ENCODE results near the gene CENPK. TPM values are rescaled to one million over a fixed set of nuclear protein-coding genes. Genes with fewer than 3 reads are reported as not detected.
"Not testable (repeated sequence)": the region's sequence is repeated elsewhere in the genome, so short reads cannot be mapped to it uniquely, and the experiment has no call there.

CENPK gene, protein sequence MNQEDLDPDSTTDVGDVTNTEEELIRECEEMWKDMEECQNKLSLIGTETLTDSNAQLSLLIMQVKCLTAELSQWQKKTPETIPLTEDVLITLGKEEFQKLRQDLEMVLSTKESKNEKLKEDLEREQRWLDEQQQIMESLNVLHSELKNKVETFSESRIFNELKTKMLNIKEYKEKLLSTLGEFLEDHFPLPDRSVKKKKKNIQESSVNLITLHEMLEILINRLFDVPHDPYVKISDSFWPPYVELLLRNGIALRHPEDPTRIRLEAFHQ
- 23.3 to 26.2 TPM (median 25.3 TPM) in 3 replicates for total RNA-seq

DNA sequence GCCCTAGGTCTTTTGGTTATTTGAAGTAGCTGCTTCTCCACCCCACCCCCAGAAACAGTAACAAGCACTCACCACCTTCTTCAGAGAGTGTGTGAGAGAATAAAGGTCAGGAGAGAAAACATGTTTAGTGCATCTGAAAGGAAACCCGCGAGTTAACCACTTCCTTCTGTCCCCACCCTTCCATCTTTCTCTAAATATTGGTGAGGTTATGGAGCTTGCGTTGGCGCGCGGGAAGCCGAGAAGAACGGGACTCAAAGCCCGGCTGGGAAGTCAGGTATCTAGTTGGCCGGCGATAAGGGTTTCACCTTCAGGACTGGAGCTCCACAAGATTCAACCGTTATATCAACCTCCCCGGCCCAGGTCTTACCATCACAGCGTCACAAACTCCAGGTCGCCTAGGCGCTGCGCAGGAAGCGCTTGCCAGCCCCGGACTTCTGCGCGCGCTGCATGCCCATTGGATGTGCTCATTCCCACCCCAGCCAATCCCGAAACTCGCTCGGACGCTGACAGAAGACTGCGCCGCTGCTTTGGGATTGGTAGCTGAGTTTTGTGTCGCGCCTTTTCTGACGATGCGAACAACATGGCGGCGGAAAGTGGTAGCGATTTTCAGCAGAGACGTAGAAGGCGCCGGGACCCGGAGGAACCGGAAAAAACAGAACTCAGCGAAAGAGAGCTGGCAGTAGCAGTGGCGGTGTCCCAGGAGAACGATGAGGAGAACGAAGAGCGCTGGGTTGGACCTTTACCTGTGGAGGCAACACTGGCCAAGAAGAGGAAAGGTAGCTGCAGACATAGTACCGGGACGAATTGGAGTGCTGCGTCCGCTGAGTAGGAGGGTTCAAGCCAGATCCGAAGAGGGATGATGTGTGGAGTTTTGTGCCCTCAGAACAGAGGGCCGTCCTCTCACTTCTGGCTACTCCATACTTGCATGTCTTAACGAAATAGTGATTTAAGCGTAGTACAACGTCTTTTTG lies at the start of gene CENPK, which contains the start of gene PPWD1:
Gene CENPK, minus strand, starts transcription at position 438 of the 971 bp plus-strand sequence. CDS start 8,261 bp downstream, outside the sequence.
Gene PPWD1, plus strand, starts transcription at position 566 of the 971 bp plus-strand sequence. Its CDS starts 15 bp downstream, at position 581.
- DNase-seq (ENCODE audit: low spot score in 2 of 2, unreplicated experiment in 2 of 2), result peak; percentile 84 to 94
- Mint-ChIP-seq H3K27me3 (ENCODE audit: low read depth) (no peaks in the 10 kb centered on the region), H3K27ac (peak within 1 kb of the TSS; percentile 99), H3K9me3 (no peaks in the 10 kb centered on the region), H3K4me3 (peak within 1 kb of the TSS; percentile 94), H3K36me3 (no peaks in the 10 kb centered on the region), H3K4me1 (peaks cover 34% of the 10 kb centered on the region)
- no peak for TF ChIP-seq CTCF (IDR thresholded peaks at IDR 0.05; ENCODE audit: unreplicated experiment)

DNA sequence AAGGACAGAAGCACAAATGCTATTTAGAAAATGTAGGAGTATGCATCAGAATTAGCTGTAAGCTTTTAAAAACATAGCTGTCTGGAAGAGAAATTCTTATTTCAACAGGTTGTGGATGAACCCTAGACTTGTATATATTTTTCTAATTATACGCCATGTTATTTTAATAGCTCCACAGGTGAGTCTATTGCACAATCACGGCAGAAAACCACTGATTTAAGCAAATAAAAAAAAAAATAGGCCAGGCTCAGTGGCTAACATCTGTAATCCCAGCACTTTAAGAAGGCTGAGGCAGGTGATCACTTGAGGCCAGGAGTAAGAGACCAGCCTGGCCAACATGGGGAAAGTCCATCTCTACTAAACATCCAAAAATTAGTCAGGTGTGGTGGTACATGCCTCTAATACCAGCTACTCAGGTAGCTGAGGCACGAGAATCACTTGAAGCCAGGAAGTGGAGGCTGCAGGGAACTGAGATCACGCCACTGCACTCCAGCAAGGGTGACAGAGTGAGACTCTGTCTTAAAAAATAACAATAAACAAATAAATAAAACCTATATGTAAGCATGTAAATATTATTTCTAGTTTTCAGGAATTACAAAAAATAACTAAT lies 49.4 kb upstream of the CENPK start:
- TF ChIP-seq CTCF (IDR thresholded peaks at IDR 0.05; ENCODE audit: unreplicated experiment), result no peak
- peaks cover 4% of the 10 kb centered on the region for H3K4me1 Mint-ChIP-seq
- no peak for DNase-seq (ENCODE audit: low spot score in 2 of 2, unreplicated experiment in 2 of 2)
- H3K4me3 Mint-ChIP-seq, result no peak overlapping the region
- H3K36me3 Mint-ChIP-seq, result peaks cover 32% of the 10 kb centered on the region
- no peaks in the 10 kb centered on the region for H3K27me3 Mint-ChIP-seq (ENCODE audit: low read depth)
- no peaks in the 10 kb centered on the region for H3K9me3 Mint-ChIP-seq
- H3K27ac Mint-ChIP-seq, result peak overlapping the region; percentile 45

DNA sequence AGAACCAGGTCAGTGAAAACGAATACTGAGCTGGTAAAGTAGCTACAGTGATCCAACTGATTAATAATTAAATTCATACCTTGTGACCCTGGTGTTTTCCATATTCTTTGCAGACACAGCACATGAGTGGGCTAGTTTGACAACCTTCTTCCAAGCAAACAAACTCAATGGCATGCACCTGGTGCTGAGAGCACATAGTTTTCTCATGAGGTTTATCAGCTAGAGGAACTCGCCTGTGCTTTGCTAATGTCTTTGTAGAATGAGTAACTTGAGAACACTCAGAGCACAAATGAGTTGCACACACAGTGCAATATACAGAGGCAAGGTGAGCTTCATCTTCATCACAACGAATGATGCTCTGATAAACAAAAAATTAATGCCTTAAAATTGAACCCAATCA lies 48.6 kb upstream of the CENPK start:
- DNase-seq (ENCODE audit: low spot score in 2 of 2, unreplicated experiment in 2 of 2), result no peak
- Mint-ChIP-seq H3K4me1 (peaks cover 4% of the 10 kb centered on the region), H3K9me3 (no peaks in the 10 kb centered on the region), H3K36me3 (peaks cover 36% of the 10 kb centered on the region), H3K27me3 (ENCODE audit: low read depth) (no peaks in the 10 kb centered on the region), H3K27ac (peak overlapping the region; percentile 60), H3K4me3 (no peak overlapping the region)
- TF ChIP-seq CTCF (IDR thresholded peaks at IDR 0.05; ENCODE audit: unreplicated experiment), result no peak

DNA sequence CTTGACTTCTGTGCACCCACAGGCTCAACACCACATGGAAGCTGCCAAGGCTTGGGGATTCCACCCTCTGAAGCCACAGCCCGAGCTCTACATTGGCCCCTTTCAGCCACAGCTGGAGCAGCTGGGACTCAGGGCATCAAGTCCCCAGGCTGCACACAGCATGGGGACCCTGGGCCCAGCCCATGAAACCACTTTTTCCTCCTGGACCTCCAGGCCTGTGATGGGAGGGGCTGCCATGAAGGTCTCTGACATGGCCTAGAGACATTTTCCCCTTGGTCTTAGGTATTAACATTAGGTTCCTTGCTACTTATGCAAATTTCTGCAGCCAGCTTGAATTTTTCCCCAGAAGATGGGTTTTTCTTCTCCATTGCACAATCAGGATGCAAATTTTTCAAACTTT lies 38.8 kb upstream of the CENPK start:
- DNase-seq (ENCODE audit: low spot score in 2 of 2, unreplicated experiment in 2 of 2); H3K27me3 Mint-ChIP-seq (ENCODE audit: low read depth); H3K4me3 Mint-ChIP-seq; H3K27ac Mint-ChIP-seq; H3K4me1 Mint-ChIP-seq: not testable (repeated sequence)
- Mint-ChIP-seq H3K36me3 (peaks cover 75% of the 10 kb centered on the region), H3K9me3 (peaks cover 34% of the 10 kb centered on the region)

- H3K4me3 Mint-ChIP-seq, result no peak overlapping the region
- DNase-seq (ENCODE audit: low spot score in 2 of 2, unreplicated experiment in 2 of 2), result no peak
These were observed 25.7 kb upstream of the CENPK start for GRCh38 chr5:65588694-65589093.

More at GRCh38 chr5:65588694-65589093, 25.7 kb upstream of the CENPK start:
- H3K9me3 Mint-ChIP-seq, result no peaks in the 10 kb centered on the region
- no peak overlapping the region for H3K27ac Mint-ChIP-seq
- no peaks in the 10 kb centered on the region for H3K27me3 Mint-ChIP-seq (ENCODE audit: low read depth)
- peaks cover 29% of the 10 kb centered on the region for H3K36me3 Mint-ChIP-seq
- H3K4me1 Mint-ChIP-seq, result no peaks in the 10 kb centered on the region
- TF ChIP-seq CTCF (IDR thresholded peaks at IDR 0.05; ENCODE audit: unreplicated experiment), result no peak

Data from mesothelial cell of epicardium (in vitro differentiated cells).